GM18867 (cell line): ENCODE data around the gene SH3RF2.

Experiments
- ATAC-seq: cut with Tn5 transposase; IDR thresholded peaks from one replicate; pipeline ENCODE4 v1.9.1; 2021; ENCODE audit warnings: mild to moderate bottlenecking, moderate library complexity; ENCODE audit not compliant: unreplicated experiment

Gene SH3RF2

GRCh38 chr5:146034605-146035004 is 98.2 kb downstream of the SH3RF2 start:
- no peak for ATAC-seq

- no peak for ATAC-seq
Measured at GRCh38 chr5:146039420-146039819, 103.0 kb downstream of the SH3RF2 start.

GRCh38 chr5:146040527-146040926 is 104.1 kb downstream of the SH3RF2 start:
- ATAC-seq, result no peak

- peak; percentile 91 for ATAC-seq
Measured at GRCh38 chr5:146041180-146041789, 104.9 kb downstream of the SH3RF2 start.

GRCh38 chr5:146042628-146043279 is 106.4 kb downstream of the SH3RF2 start:
- no peak for ATAC-seq

GRCh38 chr5:146043722-146044121 is 107.3 kb downstream of the SH3RF2 start:
- no peak for ATAC-seq

- no peak for ATAC-seq
Measured at GRCh38 chr5:146047396-146047795, 111.0 kb downstream of the SH3RF2 start.

GRCh38 chr5:146048994-146049703 is 112.8 kb downstream of the SH3RF2 start:
- ATAC-seq, result no peak

- ATAC-seq, result no peak
Measured at GRCh38 chr5:146049704-146050026, 113.3 kb downstream of the SH3RF2 start.

GRCh38 chr5:146050086-146050485 is 113.7 kb downstream of the SH3RF2 start:
- ATAC-seq, result no peak

- ATAC-seq, result no peak
Measured at GRCh38 chr5:146051678-146052077, 115.3 kb downstream of the SH3RF2 start.

GRCh38 chr5:146052780-146053179 is 116.4 kb downstream of the SH3RF2 start:
- ATAC-seq, result peak; percentile 55

GRCh38 chr5:146055432-146055831 is 119.1 kb downstream of the SH3RF2 start:
- no peak for ATAC-seq

- no peak for ATAC-seq
Measured at GRCh38 chr5:146059460-146060220, 123.3 kb downstream of the SH3RF2 start.

- ATAC-seq, result no peak
Measured at GRCh38 chr5:146060221-146060585, 123.8 kb downstream of the SH3RF2 start.

- no peak for ATAC-seq
Measured at GRCh38 chr5:146066968-146067367, 130.6 kb downstream of the SH3RF2 start.

- no peak for ATAC-seq
Measured at GRCh38 chr5:146068206-146068605, 131.8 kb downstream of the SH3RF2 start.

GRCh38 chr5:146068977-146069779 is 132.8 kb downstream of the SH3RF2 start:
- ATAC-seq, result peak; percentile 66

GRCh38 chr5:146069780-146070099 is 133.4 kb downstream of the SH3RF2 start:
- ATAC-seq, result peak; percentile 59

- no peak for ATAC-seq
Measured at GRCh38 chr5:146070746-146071145, 134.4 kb downstream of the SH3RF2 start.

- ATAC-seq, result no peak
Measured at GRCh38 chr5:146071171-146071570, 134.8 kb downstream of the SH3RF2 start.
